ENCODE results near the gene SPATA32. TPM values are rescaled to one million over a fixed set of nuclear protein-coding genes. Genes with fewer than 3 reads are reported as not detected.
"Not testable (repeated sequence)": the region's sequence is repeated elsewhere in the genome, so short reads cannot be mapped to it uniquely, and the experiment has no call there.

Gene SPATA32
- total RNA-seq, 2 experiments from 2014 or later: 0.12 TPM; not detected in 1

DNA sequence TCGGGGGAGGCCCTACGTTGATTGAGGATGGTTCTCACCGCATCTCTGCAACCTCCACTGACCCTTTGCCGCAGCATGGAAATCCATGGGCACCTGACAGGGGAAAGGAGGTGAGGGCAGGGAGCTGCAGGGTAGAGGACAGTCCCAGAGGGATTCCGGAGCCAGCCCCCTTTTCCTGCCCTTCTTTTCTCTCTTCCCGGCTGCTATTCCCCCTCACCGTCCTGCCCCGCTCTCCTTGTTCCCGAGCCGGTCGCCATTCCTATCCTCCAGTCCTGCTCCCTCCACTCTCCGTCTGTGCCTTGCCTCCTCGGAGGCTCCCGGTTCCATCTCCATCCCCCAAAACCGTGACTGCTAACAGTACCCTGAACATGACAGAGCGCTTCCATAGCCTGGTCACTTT, 4.8 kb downstream of the SPATA32 start:
- H3K27ac Mint-ChIP-seq: no peak overlapping the region

DNA sequence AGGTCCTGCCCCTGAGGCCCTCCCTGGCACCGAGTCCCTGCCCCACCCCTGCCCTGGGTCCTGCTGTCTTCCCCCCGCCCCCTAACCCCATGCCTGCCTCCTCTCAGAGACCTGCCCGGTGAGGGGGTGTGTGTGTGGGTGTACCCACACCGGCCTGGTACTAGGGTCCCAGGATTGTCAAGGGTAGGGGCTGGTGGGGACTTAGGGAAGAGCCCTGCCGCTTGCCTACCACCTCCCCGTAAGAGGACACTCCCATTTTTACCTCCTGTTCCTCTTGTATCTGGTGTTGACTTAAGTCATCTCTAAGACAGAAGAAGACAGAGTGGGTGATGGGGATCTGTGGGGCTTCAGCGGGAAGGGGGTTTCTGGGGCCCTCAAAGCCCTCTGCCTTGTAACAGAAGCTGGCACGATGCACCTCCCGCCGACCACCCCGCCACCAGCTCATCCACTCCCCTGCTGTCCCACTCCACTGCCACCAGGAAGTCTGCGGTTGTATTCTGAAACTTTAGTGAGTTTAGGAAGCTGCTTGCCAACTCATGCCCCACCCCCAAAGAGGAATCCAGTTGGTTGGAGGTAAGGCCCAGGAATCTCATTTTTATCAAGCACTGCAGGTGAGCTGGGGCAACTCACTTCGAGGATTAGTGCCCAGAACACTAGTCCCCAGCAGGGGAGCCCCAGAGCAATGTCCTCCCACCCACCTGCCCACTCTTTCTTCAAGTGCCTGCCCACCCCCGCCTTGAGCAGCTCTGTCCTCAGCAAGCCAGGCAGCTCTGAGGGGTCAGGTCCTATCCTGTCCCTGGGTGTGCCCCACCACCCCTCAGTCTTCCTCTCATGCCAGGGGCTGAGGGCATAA, 5.6 kb downstream of the SPATA32 start:
- Mint-ChIP-seq H3K27me3 (no peaks in the 10 kb centered on the region), H3K36me3 (no peaks in the 10 kb centered on the region), H3K4me3 (no peak overlapping the region), H3K27ac (no peak overlapping the region), H3K9me3 (no peaks in the 10 kb centered on the region), H3K4me1 (ENCODE audit: low read depth) (peaks cover 32% of the 10 kb centered on the region)
- intact Hi-C loops (cut with micrococcal nuclease): no loop called here
- ChIA-PET CTCF (interaction anchor here (0.9 to 3.6 kb wide), 10 partner anchors 15 to 138 kb away, joined by 4 to 22 read pairs (median 7); partner anchors contain the start of gene ACBD4), POLR2A (no interaction called here)
- DNase-seq: no peak

More for the DNA sequence above, 4.8 kb downstream of the SPATA32 start:
- H3K27me3 Mint-ChIP-seq: no peaks in the 10 kb centered on the region
- H3K4me1 Mint-ChIP-seq (ENCODE audit: low read depth): peaks cover 31% of the 10 kb centered on the region
- intact Hi-C loops (cut with micrococcal nuclease): no loop called here
- H3K9me3 Mint-ChIP-seq: no peaks in the 10 kb centered on the region
- no peaks in the 10 kb centered on the region for H3K36me3 Mint-ChIP-seq
- ChIA-PET POLR2A (no interaction called here), CTCF (interaction anchor here (0.9 to 3.1 kb wide), 6 partner anchors 14 to 137 kb away, joined by 4 to 15 read pairs (median 5); no protein-coding TSS in a partner anchor)
- no peak for DNase-seq
- H3K4me3 Mint-ChIP-seq: no peak overlapping the region

DNA sequence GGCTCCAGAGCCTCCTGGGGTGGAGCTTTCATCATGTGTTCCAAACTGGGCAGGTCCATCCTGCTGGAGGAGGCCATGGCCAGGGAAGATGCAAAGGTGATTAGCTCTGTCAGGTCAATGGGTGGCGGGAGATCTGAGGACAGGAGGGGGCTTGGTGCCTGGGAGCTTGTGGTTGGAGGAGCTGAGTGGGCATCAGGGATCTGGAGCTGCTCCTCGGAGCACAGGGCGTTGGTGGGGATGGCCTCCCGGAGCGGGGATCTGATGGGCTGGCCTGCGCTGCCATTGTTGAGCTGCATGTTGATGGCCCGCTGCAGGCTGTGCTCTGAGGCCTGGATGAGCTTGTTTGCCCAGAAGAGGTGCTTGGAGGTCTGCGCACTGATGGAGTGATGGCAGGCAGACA, 6.5 kb downstream of the SPATA32 start:
- no peaks in the 10 kb centered on the region for H3K27me3 Mint-ChIP-seq
- H3K4me1 Mint-ChIP-seq (ENCODE audit: low read depth): peaks cover 38% of the 10 kb centered on the region
- DNase-seq: no peak
- H3K36me3 Mint-ChIP-seq: no peaks in the 10 kb centered on the region
- no peak overlapping the region for H3K27ac Mint-ChIP-seq
- CTCF ChIA-PET: interaction anchor here (1.2 to 3.6 kb wide), 6 partner anchors 16 to 120 kb away, joined by 5 to 22 read pairs (median 10); partner anchors contain the start of gene ACBD4
- POLR2A ChIA-PET: interaction anchor here (0.8 kb wide), 1 partner anchor 26 kb away, joined by 4 read pairs; no protein-coding TSS in a partner anchor
- no peak overlapping the region for H3K4me3 Mint-ChIP-seq
- intact Hi-C loops (cut with micrococcal nuclease): no loop called here
- H3K9me3 Mint-ChIP-seq: no peaks in the 10 kb centered on the region

- Mint-ChIP-seq H3K4me1 (ENCODE audit: low read depth) (peaks cover 49% of the 10 kb centered on the region), H3K27ac (peak overlapping the region; percentile 29), H3K36me3 (peaks cover 6% of the 10 kb centered on the region), H3K9me3 (no peaks in the 10 kb centered on the region), H3K27me3 (no peaks in the 10 kb centered on the region), H3K4me3 (no peak overlapping the region)
- intact Hi-C loops (cut with micrococcal nuclease): no loop called here
- ChIA-PET POLR2A (no interaction called here), CTCF (interaction anchor here (3.3 to 3.6 kb wide), 2 partner anchors 18 to 34 kb away, joined by 14 to 22 read pairs; no protein-coding TSS in a partner anchor)
- DNase-seq: no peak
Observed at GRCh38 chr17:45253879-45254278, 8.0 kb downstream of the SPATA32 start.

DNA sequence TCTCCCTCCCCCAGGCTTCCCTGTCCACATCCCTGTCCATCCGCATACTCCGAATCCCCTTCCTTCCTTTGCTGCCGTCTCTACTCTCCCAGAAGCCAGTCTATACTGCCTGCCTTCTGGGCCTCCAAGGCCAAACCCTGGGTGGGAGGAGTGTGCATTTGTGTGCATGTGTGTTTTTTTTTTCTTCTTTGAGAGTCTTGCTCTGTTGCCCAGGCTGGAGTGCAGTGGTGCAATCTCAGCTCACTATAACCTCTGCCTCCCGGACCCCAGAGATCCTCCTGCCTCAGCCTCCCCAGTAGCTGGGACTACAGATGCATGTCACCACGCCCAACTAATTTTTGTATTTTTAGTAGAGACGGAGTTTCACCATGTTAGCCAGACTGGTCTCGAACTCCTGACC, 8.7 kb downstream of the SPATA32 start:
- H3K36me3 Mint-ChIP-seq; POLR2A ChIA-PET; H3K27me3 Mint-ChIP-seq; H3K4me3 Mint-ChIP-seq; H3K9me3 Mint-ChIP-seq; DNase-seq; intact Hi-C loops (cut with micrococcal nuclease): not testable (repeated sequence)
- Mint-ChIP-seq H3K27ac (peak overlapping the region; percentile 52), H3K4me1 (ENCODE audit: low read depth) (peaks cover 56% of the 10 kb centered on the region)
- CTCF ChIA-PET: interaction anchor here (1.6 to 3.6 kb wide), 2 partner anchors 18 to 34 kb away, joined by 3 to 22 read pairs; no protein-coding TSS in a partner anchor

DNA sequence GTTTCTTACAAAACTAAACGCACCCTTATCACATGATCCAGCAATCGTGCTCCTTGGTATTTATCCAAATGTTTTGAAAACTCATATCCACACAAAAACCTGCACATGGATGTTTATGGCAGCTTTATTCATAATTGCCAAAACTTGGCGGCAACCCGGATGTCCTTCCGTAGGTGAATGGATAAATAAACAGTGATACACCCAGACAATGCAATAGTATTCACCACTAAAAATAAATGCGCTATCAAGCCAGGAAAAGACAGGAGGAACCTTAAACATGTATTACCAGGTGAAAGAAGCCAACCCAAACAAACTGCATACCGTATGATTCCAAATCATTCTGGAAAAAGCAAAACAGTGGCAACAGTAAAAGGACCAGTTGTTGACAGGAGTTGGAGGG, 10.0 kb downstream of the SPATA32 start:
- intact Hi-C loops (cut with micrococcal nuclease): no loop called here
- Mint-ChIP-seq H3K9me3 (no peaks in the 10 kb centered on the region), H3K27me3 (no peaks in the 10 kb centered on the region), H3K36me3 (peaks cover 10% of the 10 kb centered on the region), H3K4me3 (no peak overlapping the region), H3K4me1 (ENCODE audit: low read depth) (peaks cover 56% of the 10 kb centered on the region), H3K27ac (no peak overlapping the region)
- ChIA-PET CTCF (interaction anchor here (1.6 to 8.0 kb wide), 2 partner anchors 17 to 32 kb away, joined by 3 to 77 read pairs; partner anchors contain the start of gene FMNL1), POLR2A (no interaction called here)
- DNase-seq: no peak

DNA sequence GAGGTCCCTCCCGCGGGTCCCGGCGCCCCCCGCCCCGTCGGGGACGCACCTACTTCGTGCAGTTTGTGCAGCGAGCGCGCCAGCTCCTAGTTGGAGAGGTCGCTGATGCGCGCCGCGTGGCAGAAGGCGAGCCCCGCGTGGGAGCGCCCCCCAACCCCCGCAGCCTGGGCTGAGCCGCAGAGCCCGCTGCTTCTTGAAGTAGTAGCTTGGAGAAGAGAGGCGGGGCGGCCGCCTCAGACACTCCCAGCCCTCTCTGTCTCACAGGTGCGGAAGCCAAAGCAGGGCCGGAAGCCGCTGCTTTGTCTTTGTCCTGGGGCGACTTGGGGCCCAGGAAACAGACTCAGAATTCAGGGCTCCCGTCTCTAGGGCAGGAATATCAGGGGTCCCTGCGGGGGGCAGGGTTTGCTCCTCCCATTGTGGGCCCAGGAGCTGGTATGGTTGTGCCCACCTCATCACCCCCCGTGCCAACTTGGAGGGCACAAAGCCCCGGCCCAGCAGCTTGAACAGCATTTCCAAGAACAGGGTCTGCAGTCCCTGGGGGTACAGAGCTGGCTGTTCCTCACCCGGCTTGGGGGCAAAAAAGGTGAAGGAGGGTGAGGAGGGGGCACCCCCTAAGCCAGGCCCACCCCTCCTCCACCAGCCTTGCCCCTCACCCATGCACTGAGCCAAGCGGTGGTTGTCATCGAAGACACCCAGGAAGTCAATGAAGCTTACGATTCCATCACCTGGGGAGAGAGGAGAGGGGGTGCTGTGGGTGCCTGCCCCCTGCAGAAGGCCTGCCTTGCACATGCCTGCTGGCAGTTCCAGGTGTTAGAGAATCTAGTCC, 13.5 kb downstream of the SPATA32 start:
- Mint-ChIP-seq H3K36me3 (peaks cover 32% of the 10 kb centered on the region), H3K9me3 (no peaks in the 10 kb centered on the region), H3K4me1 (ENCODE audit: low read depth) (peaks cover 66% of the 10 kb centered on the region), H3K4me3 (peak overlapping the region; percentile 86), H3K27ac (peak overlapping the region; percentile 94), H3K27me3 (no peaks in the 10 kb centered on the region)
- peak; percentile 88 for DNase-seq
- ChIA-PET POLR2A (interaction anchor here (0.7 to 4.7 kb wide), 13 partner anchors 13 to 145 kb away, joined by 3 to 32 read pairs (median 7); partner anchors contain the start of genes FMNL1, HEXIM1 and HEXIM2), CTCF (interaction anchor here (0.5 to 8.0 kb wide), 11 partner anchors 12 to 137 kb away, joined by 3 to 77 read pairs (median 7); partner anchors contain the start of genes ACBD4, FMNL1 and HEXIM1)
- intact Hi-C loops (cut with micrococcal nuclease): no loop called here

- CTCF ChIA-PET: interaction anchor here (0.5 to 8.0 kb wide), 12 partner anchors 12 to 181 kb away, joined by 3 to 77 read pairs (median 6); partner anchors contain the start of genes ACBD4, FMNL1 and HEXIM1
- Mint-ChIP-seq H3K36me3 (peaks cover 38% of the 10 kb centered on the region), H3K27me3 (no peaks in the 10 kb centered on the region), H3K4me3 (peak overlapping the region; percentile 86), H3K9me3 (no peaks in the 10 kb centered on the region), H3K4me1 (ENCODE audit: low read depth) (peaks cover 59% of the 10 kb centered on the region), H3K27ac (peak overlapping the region; percentile 94)
- POLR2A ChIA-PET: interaction anchor here (0.7 to 4.7 kb wide), 10 partner anchors 13 to 145 kb away, joined by 3 to 32 read pairs (median 8); partner anchors contain the start of genes FMNL1, HEXIM1 and HEXIM2
- DNase-seq: peak; percentile 99
- intact Hi-C loops (cut with micrococcal nuclease): loop anchor here (1.0 kb wide), 5 partner anchors 18 to 98 kb away; partner anchors contain the start of genes HEXIM2 and MAP3K14
Observed at GRCh38 chr17:45247429-45248131, 14.3 kb downstream of the SPATA32 start.

GRCh38 chr17:45246861-45247428, 14.9 kb downstream of the SPATA32 start:
- Mint-ChIP-seq H3K9me3 (no peaks in the 10 kb centered on the region), H3K36me3 (peaks cover 43% of the 10 kb centered on the region), H3K4me1 (ENCODE audit: low read depth) (peaks cover 52% of the 10 kb centered on the region), H3K27ac (peak overlapping the region; percentile 94), H3K4me3 (peak overlapping the region; percentile 86), H3K27me3 (no peaks in the 10 kb centered on the region)
- ChIA-PET CTCF (interaction anchor here (0.7 to 8.0 kb wide), 9 partner anchors 11 to 182 kb away, joined by 3 to 77 read pairs (median 4); partner anchors contain the start of genes ACBD4 and FMNL1), POLR2A (interaction anchor here (1.8 to 4.7 kb wide), 6 partner anchors 12 to 86 kb away, joined by 6 to 32 read pairs (median 12); partner anchors contain the start of genes FMNL1 and HEXIM2)
- intact Hi-C loops (cut with micrococcal nuclease): loop anchor here (1.0 kb wide), 5 partner anchors 18 to 98 kb away; partner anchors contain the start of genes HEXIM2 and MAP3K14
- no peak for DNase-seq

DNA sequence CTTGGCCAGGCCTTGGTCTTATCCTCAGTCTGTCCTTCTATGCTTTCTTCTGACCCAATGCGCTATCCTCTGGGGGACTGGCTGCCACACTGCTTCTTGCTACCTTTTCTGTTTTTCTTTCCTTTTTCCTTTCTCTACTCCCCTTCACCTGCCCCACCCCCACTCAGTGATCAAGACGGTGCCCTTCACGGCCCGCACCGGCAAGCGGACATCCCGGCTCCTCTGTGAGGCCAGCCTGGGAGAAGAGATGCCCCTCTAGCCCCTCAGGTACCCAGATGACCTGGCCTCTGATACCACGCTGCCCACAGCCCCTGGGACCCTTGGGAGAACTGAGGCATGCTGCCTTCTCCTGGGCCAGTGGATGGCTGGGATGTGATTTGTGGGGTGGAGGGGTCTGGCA, 15.6 kb downstream of the SPATA32 start:
- intact Hi-C loops (cut with micrococcal nuclease): no loop called here
- POLR2A ChIA-PET: interaction anchor here (4.4 to 4.7 kb wide), 2 partner anchors 21 to 26 kb away, joined by 23 to 32 read pairs; partner anchors contain the start of gene FMNL1
- H3K4me1 Mint-ChIP-seq (ENCODE audit: low read depth): peaks cover 51% of the 10 kb centered on the region
- no peaks in the 10 kb centered on the region for H3K9me3 Mint-ChIP-seq
- CTCF ChIA-PET: interaction anchor here (0.7 to 8.0 kb wide), 5 partner anchors 10 to 111 kb away, joined by 3 to 77 read pairs (median 3); partner anchors contain the start of genes ACBD4 and FMNL1
- no peaks in the 10 kb centered on the region for H3K27me3 Mint-ChIP-seq
- no peak overlapping the region for H3K4me3 Mint-ChIP-seq
- peak overlapping the region; percentile 11 for H3K27ac Mint-ChIP-seq
- no peak for DNase-seq
- peaks cover 43% of the 10 kb centered on the region for H3K36me3 Mint-ChIP-seq

Measured in activated CD4-positive, alpha-beta memory T cell treated with anti-CD3 and anti-CD28 coated beads for 36 hours (primary cell).